Neutrophil (primary cell): ENCODE results near the gene S100A10.

Source experiments
- H3K27ac ChIP-seq: fragments of 200-600 bp; sonication (generic); 2 replicates; pipeline ENCODE4 v1.5.1; 2016; ENCODE audit warnings: mild to moderate bottlenecking, moderate library complexity
- H3K27me3 ChIP-seq: fragments of 200-600 bp; sonication (generic); 2 replicates; pipeline ENCODE4 v1.6.0; 2016; ENCODE audit warnings: mild to moderate bottlenecking
- H3K36me3 ChIP-seq: fragments of 200-600 bp; sonication (generic); 2 replicates; pipeline ENCODE4 v1.5.1; 2017
- H3K4me1 ChIP-seq, 2 experiments: fragments of 200-600 bp in 1 of 2; sonication (generic) in 1 of 2; 1 replicate in 1 of 2; 2 replicates in 1 of 2; pipeline versions ENCODE4 v1.5.1 to v1.6.1; 2013 to 2016; ENCODE audit warnings: low read depth in 1 of 2, low read length in 1 of 2, mild to moderate bottlenecking in 1 of 2, moderate library complexity in 1 of 2; ENCODE audit not compliant: control insufficient read depth in 1 of 2, insufficient read depth in 1 of 2
- H3K4me3 ChIP-seq, 2 experiments: fragments of 200-600 bp in 1 of 2; sonication (generic) in 1 of 2; 1 replicate in 1 of 2; 2 replicates in 1 of 2; pipeline ENCODE4 v1.5.1; 2013 to 2016; ENCODE audit warnings: low read depth in 1 of 2, low read length in 1 of 2, mild to moderate bottlenecking in 1 of 2, moderate library complexity in 1 of 2
- H3K9me3 ChIP-seq: fragments of 200-600 bp; sonication (generic); 2 replicates; pipeline ENCODE4 v1.5.1; 2016
- TF ChIP-seq, protein P1 (sequence below): fragments of 200-600 bp; sonication (generic); IDR thresholded peaks from 2 replicates; pipeline ENCODE4 v1.5.1; 2016; ENCODE audit warnings: antibody characterized with exemption

Gene S100A10

DNA sequence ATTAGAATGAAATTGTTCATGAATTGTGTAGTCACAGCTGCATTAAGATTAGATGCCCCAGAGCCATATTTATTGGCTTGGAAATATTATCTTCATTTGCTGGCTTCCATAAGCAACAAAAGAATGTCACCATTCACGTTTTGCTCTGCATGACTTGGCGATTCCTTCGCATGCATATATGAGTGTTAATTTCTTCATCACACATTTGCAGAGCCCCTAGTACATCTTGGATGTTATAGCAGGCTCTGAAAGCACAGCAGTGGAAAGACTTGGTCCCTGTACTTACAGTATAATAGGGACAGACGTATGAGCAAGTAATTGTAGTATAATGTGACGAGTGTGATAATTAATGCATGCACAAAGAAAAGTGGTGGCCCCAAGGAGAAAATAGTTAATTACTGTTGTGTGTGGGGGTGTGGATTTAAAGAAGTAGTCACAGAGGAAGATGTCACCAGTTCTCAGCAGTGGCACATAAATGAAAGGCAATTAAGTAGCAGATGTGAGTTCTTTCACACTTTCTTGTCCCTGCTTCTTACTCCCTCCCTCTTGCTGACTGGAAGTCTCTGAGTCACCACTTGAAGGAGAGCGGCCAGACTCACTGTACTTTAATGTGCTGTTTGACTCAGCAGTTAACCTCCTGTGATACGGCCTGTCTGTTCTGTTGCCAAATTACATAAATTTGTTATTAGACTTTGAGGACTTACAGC, 21.0 kb downstream of the S100A10 start:
- no peaks in the 10 kb centered on the region for H3K4me1 ChIP-seq
- no peak overlapping the region for H3K27ac ChIP-seq

GRCh38 chr1:151970626-151971025, 23.0 kb downstream of the S100A10 start:
- TF ChIP-seq, protein P1, sequence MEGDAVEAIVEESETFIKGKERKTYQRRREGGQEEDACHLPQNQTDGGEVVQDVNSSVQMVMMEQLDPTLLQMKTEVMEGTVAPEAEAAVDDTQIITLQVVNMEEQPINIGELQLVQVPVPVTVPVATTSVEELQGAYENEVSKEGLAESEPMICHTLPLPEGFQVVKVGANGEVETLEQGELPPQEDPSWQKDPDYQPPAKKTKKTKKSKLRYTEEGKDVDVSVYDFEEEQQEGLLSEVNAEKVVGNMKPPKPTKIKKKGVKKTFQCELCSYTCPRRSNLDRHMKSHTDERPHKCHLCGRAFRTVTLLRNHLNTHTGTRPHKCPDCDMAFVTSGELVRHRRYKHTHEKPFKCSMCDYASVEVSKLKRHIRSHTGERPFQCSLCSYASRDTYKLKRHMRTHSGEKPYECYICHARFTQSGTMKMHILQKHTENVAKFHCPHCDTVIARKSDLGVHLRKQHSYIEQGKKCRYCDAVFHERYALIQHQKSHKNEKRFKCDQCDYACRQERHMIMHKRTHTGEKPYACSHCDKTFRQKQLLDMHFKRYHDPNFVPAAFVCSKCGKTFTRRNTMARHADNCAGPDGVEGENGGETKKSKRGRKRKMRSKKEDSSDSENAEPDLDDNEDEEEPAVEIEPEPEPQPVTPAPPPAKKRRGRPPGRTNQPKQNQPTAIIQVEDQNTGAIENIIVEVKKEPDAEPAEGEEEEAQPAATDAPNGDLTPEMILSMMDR = no peak
- no peaks in the 10 kb centered on the region for H3K36me3 ChIP-seq
- H3K9me3 ChIP-seq = no peaks in the 10 kb centered on the region
- no peak overlapping the region for H3K27ac ChIP-seq
- peaks cover 45% of the 10 kb centered on the region for H3K27me3 ChIP-seq
- no peaks in the 10 kb centered on the region for H3K4me1 ChIP-seq
- no peak overlapping the region for H3K4me3 ChIP-seq

More for the DNA sequence above, 21.0 kb downstream of the S100A10 start:
- H3K36me3 ChIP-seq = no peaks in the 10 kb centered on the region
- peaks cover 55% of the 10 kb centered on the region for H3K27me3 ChIP-seq
- TF ChIP-seq, protein P1 = no peak
- no peak overlapping the region for H3K4me3 ChIP-seq
- no peaks in the 10 kb centered on the region for H3K9me3 ChIP-seq

DNA sequence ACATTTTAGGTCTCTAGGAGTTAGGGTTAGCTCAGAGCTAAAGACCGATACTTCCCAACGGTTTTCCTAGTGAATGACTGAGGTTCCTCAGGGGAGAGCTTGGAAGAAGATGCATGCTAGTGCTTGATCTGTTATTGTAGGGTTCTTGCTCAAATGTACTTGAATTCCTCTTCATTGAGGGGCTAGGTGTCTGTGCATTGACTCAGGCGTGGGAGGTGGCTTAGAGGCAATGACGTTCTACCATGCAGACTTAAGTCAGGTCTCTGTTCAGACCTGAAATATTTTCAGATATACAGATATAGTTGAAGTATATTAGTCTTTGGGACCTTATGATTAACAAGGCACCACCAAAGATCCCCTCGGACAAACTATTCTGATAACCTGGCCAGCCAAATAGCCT, 23.5 kb downstream of the S100A10 start:
- Histone ChIP-seq H3K27ac (no peak overlapping the region), H3K27me3 (peaks cover 43% of the 10 kb centered on the region), H3K36me3 (no peaks in the 10 kb centered on the region), H3K4me1 (no peaks in the 10 kb centered on the region), H3K4me3 (no peak overlapping the region), H3K9me3 (no peaks in the 10 kb centered on the region)
- TF ChIP-seq, protein P1 = no peak

- Histone ChIP-seq H3K9me3 (no peaks in the 10 kb centered on the region), H3K27ac (no peak overlapping the region), H3K4me1 (no peaks in the 10 kb centered on the region), H3K27me3 (peaks cover 43% of the 10 kb centered on the region), H3K4me3 (no peak overlapping the region), H3K36me3 (no peaks in the 10 kb centered on the region)
- TF ChIP-seq, protein P1 = no peak
Measured at GRCh38 chr1:151968791-151969399, 24.8 kb downstream of the S100A10 start.

GRCh38 chr1:151968058-151968457, 25.6 kb downstream of the S100A10 start:
- TF ChIP-seq, protein P1 = peak; percentile 17
- Histone ChIP-seq H3K36me3 (no peaks in the 10 kb centered on the region), H3K27ac (no peak overlapping the region), H3K4me3 (no peak overlapping the region), H3K9me3 (no peaks in the 10 kb centered on the region), H3K4me1 (no peaks in the 10 kb centered on the region), H3K27me3 (peaks cover 40% of the 10 kb centered on the region)
